Measurements from ENCODE around the gene VAT1L. TPM values are rescaled to one million over a fixed set of nuclear protein-coding genes. Genes with fewer than 3 reads are reported as not detected.
A peak's percentile ranks its signal among the peaks of the same experiment; 100 is the strongest.

Gene VAT1L
- total RNA-seq, 2 donors from 2014 or later = 0.33 to 2.3 TPM

- no peaks in the 10 kb centered on the region for H3K27me3 ChIP-seq
- DNase-seq (no peak), ATAC-seq (no peak)
- H3K36me3 ChIP-seq (replicated peaks in 1 of 2; ENCODE audit: insufficient read depth in 1 of 2, low read depth in 2 of 2) = no peaks in the 10 kb centered on the region
- H3K4me1 ChIP-seq = no peaks in the 10 kb centered on the region
- no peak overlapping the region for H3K27ac ChIP-seq
- WGBS, 2 donors = 56 to 63% methylated on average over 7 of the region's 7 CpGs
- TF ChIP-seq, protein P1, sequence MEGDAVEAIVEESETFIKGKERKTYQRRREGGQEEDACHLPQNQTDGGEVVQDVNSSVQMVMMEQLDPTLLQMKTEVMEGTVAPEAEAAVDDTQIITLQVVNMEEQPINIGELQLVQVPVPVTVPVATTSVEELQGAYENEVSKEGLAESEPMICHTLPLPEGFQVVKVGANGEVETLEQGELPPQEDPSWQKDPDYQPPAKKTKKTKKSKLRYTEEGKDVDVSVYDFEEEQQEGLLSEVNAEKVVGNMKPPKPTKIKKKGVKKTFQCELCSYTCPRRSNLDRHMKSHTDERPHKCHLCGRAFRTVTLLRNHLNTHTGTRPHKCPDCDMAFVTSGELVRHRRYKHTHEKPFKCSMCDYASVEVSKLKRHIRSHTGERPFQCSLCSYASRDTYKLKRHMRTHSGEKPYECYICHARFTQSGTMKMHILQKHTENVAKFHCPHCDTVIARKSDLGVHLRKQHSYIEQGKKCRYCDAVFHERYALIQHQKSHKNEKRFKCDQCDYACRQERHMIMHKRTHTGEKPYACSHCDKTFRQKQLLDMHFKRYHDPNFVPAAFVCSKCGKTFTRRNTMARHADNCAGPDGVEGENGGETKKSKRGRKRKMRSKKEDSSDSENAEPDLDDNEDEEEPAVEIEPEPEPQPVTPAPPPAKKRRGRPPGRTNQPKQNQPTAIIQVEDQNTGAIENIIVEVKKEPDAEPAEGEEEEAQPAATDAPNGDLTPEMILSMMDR (IDR thresholded peaks at IDR 0.05) = no peak
- TF ChIP-seq POLR2A (IDR thresholded peaks at IDR 0.05) = no peak
- no peak overlapping the region for H3K4me3 ChIP-seq
- H3K9me3 ChIP-seq = peaks cover 0 to 4% (median 0%) of the 10 kb centered on the region in 3 donors
- intact Hi-C loops (cut with DNase I) = no loop called here
Measured at GRCh38 chr16:77937473-77938149, 149.2 kb downstream of the VAT1L start.

DNA sequence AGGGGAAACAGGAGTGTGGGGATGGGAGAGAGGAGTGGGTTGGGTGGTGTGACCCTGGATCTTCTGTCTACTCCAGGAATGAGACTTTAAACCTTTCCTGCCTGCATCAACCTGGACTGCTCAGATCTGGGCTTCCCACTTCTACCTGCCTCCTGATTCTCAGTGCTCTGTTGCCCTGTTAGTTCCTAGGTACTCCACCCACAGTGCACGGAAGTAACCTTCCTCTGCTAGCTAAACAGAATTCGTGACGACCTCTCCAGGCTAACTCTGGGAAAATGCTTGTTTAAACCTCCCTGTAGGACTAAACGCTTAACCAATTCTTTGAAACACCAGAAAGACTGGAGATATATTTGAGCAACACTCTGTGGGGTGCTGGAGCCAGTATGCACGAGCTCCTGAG, 150.5 kb downstream of the VAT1L start:
- no peak for DNase-seq

DNA sequence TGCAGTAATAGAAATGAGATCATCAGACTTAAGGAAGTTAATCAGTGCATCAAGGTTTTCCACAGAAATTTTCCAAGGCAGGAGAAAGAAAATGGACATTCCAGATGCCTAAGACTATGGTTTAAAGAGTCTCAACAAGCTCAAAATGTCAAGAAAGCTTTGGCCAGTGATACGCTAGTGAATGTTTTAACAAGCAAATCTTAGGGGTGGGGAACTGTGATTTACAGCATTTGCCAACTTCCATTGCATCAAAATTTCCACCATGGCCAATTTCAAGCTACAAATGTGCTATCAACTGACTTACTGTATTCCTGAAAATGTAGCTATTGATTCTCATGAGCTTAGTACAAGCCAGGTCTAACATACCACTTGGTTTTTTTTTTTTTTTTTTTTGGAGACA, 151.6 kb downstream of the VAT1L start:
- no peaks in the 10 kb centered on the region for H3K36me3 ChIP-seq (replicated peaks in 1 of 2; ENCODE audit: insufficient read depth in 1 of 2, low read depth in 2 of 2)
- intact Hi-C loops (cut with DNase I) = no loop called here
- H3K27me3 ChIP-seq = no peaks in the 10 kb centered on the region
- 40 to 62% methylated on average over 1 of the region's 1 CpG for WGBS, 2 donors
- ATAC-seq (no peak), DNase-seq (no peak)
- H3K9me3 ChIP-seq = peaks cover 0 to 4% (median 0%) of the 10 kb centered on the region in 3 donors
- TF ChIP-seq POLR2A (IDR thresholded peaks at IDR 0.05) = no peak
- TF ChIP-seq, protein P1 (IDR thresholded peaks at IDR 0.05) = no peak
- H3K4me1 ChIP-seq = no peaks in the 10 kb centered on the region
- H3K4me3 ChIP-seq = no peak overlapping the region
- no peak overlapping the region for H3K27ac ChIP-seq

More for the DNA sequence above, 150.5 kb downstream of the VAT1L start:
- H3K4me3 ChIP-seq = no peak overlapping the region
- no peak for ATAC-seq
- TF ChIP-seq, protein P1 (IDR thresholded peaks at IDR 0.05) = no peak
- TF ChIP-seq POLR2A (IDR thresholded peaks at IDR 0.05) = no peak
- H3K27me3 ChIP-seq = no peaks in the 10 kb centered on the region
- no peak overlapping the region for H3K27ac ChIP-seq
- no peaks in the 10 kb centered on the region for H3K4me1 ChIP-seq
- intact Hi-C loops (cut with DNase I) = no loop called here
- peaks cover 0 to 4% (median 0%) of the 10 kb centered on the region in 3 donors for H3K9me3 ChIP-seq
- H3K36me3 ChIP-seq (replicated peaks in 1 of 2; ENCODE audit: insufficient read depth in 1 of 2, low read depth in 2 of 2) = no peaks in the 10 kb centered on the region
- 16 to 36% methylated on average over 5 of the region's 5 CpGs for WGBS, 2 donors

- Histone ChIP-seq H3K9me3 (peaks cover 0 to 4% (median 0%) of the 10 kb centered on the region in 3 donors), H3K4me3 (no peak overlapping the region), H3K27ac (no peak overlapping the region), H3K4me1 (no peaks in the 10 kb centered on the region), H3K27me3 (no peaks in the 10 kb centered on the region), H3K36me3 (replicated peaks in 1 of 2; ENCODE audit: insufficient read depth in 1 of 2, low read depth in 2 of 2) (no peaks in the 10 kb centered on the region)
- DNase-seq = peak in 3 of 4 donors; percentile 16 to 29 (median 25)
- ATAC-seq = no peak
- 51 to 55% methylated on average over 5 of the region's 5 CpGs for WGBS, 2 donors
- TF ChIP-seq, protein P1 (IDR thresholded peaks at IDR 0.05) = no peak
- TF ChIP-seq POLR2A (IDR thresholded peaks at IDR 0.05) = no peak
- intact Hi-C loops (cut with DNase I) = no loop called here
Measured at GRCh38 chr16:77943801-77944200, 155.4 kb downstream of the VAT1L start.

- TF ChIP-seq, protein P1 (IDR thresholded peaks at IDR 0.05) = no peak
- TF ChIP-seq POLR2A (IDR thresholded peaks at IDR 0.05) = no peak
- Histone ChIP-seq H3K27me3 (no peaks in the 10 kb centered on the region), H3K36me3 (replicated peaks in 1 of 2; ENCODE audit: insufficient read depth in 1 of 2, low read depth in 2 of 2) (no peaks in the 10 kb centered on the region), H3K9me3 (peaks cover 0 to 4% (median 0%) of the 10 kb centered on the region in 3 donors), H3K4me1 (no peaks in the 10 kb centered on the region), H3K4me3 (no peak overlapping the region), H3K27ac (no peak overlapping the region)
- no peak for ATAC-seq
- no peak for DNase-seq
- intact Hi-C loops (cut with DNase I) = no loop called here
- WGBS, 2 donors = 61 to 65% methylated on average over 2 of the region's 2 CpGs
Measured at GRCh38 chr16:77944631-77945030, 156.3 kb downstream of the VAT1L start.
